Nephron progenitor cell (in vitro differentiated cells): ENCODE results near the gene PEX13.
"Not testable (repeated sequence)": the region's sequence is repeated elsewhere in the genome, so short reads cannot be mapped to it uniquely, and the experiment has no call there.

Source experiments
- DNase-seq: peaks from one replicate; pipeline ENCODE4 v3.0.0; 2021
- H3K27ac Mint-ChIP-seq: 2 replicates; pipeline ENCODE4 v1.8.0; 2021; ENCODE audit warnings: mild to moderate bottlenecking, moderate library complexity, mixed read lengths
- H3K27me3 Mint-ChIP-seq: 2 replicates; pipeline ENCODE4 v1.8.0; 2021; ENCODE audit warnings: mild to moderate bottlenecking, low read depth, mixed read lengths; ENCODE audit not compliant: poor library complexity
- H3K36me3 Mint-ChIP-seq: 2 replicates; pipeline ENCODE4 v1.8.0; 2021; ENCODE audit warnings: low read depth, mixed read lengths
- H3K4me1 Mint-ChIP-seq: 2 replicates; pipeline ENCODE4 v1.8.0; 2021; ENCODE audit warnings: mixed read lengths
- H3K4me3 Mint-ChIP-seq: 2 replicates; pipeline ENCODE4 v1.8.0; 2021; ENCODE audit warnings: mild to moderate bottlenecking, moderate library complexity, mixed read lengths
- H3K9me3 Mint-ChIP-seq: 2 replicates; pipeline ENCODE4 v1.8.0; 2021; ENCODE audit warnings: mild to moderate bottlenecking, moderate library complexity, mixed read lengths
- TF ChIP-seq, protein P1 (sequence below): fragments of 200-600 bp; sonication (generic); IDR thresholded peaks from 2 replicates; pipeline ENCODE4 v1.5.0; 2021; ENCODE audit warnings: antibody characterized with exemption

Gene PEX13

DNA sequence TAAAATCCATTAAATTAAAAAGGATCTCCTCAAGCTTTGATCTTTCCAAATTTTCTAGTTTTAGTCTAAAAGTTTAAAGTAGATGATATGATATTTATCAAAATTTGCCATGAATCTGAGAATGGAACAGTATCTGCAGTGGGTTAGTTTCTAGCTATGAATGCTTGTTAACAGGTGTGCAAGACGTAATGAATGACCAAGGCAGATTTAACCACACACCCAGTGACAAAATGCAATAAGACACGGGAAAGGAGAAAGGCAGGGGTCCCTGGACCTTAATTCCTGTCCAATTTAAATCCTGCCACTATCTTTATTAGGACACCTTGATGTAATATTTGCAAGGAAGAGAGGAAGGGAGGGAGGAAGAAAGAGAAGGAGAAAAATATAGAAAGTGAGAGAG, 30.5 kb upstream of the PEX13 start:
- no peak for DNase-seq
- TF ChIP-seq, protein P1, sequence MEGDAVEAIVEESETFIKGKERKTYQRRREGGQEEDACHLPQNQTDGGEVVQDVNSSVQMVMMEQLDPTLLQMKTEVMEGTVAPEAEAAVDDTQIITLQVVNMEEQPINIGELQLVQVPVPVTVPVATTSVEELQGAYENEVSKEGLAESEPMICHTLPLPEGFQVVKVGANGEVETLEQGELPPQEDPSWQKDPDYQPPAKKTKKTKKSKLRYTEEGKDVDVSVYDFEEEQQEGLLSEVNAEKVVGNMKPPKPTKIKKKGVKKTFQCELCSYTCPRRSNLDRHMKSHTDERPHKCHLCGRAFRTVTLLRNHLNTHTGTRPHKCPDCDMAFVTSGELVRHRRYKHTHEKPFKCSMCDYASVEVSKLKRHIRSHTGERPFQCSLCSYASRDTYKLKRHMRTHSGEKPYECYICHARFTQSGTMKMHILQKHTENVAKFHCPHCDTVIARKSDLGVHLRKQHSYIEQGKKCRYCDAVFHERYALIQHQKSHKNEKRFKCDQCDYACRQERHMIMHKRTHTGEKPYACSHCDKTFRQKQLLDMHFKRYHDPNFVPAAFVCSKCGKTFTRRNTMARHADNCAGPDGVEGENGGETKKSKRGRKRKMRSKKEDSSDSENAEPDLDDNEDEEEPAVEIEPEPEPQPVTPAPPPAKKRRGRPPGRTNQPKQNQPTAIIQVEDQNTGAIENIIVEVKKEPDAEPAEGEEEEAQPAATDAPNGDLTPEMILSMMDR = no peak
- Mint-ChIP-seq H3K36me3 (peaks cover 11% of the 10 kb centered on the region), H3K4me3 (no peak overlapping the region), H3K4me1 (no peaks in the 10 kb centered on the region), H3K9me3 (peaks cover 20% of the 10 kb centered on the region), H3K27me3 (no peaks in the 10 kb centered on the region), H3K27ac (no peak overlapping the region)

GRCh38 chr2:60987656-60988055, 29.9 kb upstream of the PEX13 start:
- H3K4me3 Mint-ChIP-seq, H3K27ac Mint-ChIP-seq, H3K4me1 Mint-ChIP-seq, H3K27me3 Mint-ChIP-seq, DNase-seq: not testable (repeated sequence)
- peaks cover 17% of the 10 kb centered on the region for H3K36me3 Mint-ChIP-seq
- H3K9me3 Mint-ChIP-seq = peaks cover 27% of the 10 kb centered on the region

- TF ChIP-seq, protein P1 = no peak
- Mint-ChIP-seq H3K4me1 (no peaks in the 10 kb centered on the region), H3K27ac (no peak overlapping the region)
These were observed 28.3 kb upstream of the PEX13 start for GRCh38 chr2:60989259-60989658.

GRCh38 chr2:60991644-60992043, 25.9 kb upstream of the PEX13 start:
- peaks cover 24% of the 10 kb centered on the region for H3K36me3 Mint-ChIP-seq
- H3K27me3 Mint-ChIP-seq = no peaks in the 10 kb centered on the region
- H3K4me1 Mint-ChIP-seq = no peaks in the 10 kb centered on the region
- H3K27ac Mint-ChIP-seq = no peak overlapping the region
- H3K4me3 Mint-ChIP-seq = no peak overlapping the region
- TF ChIP-seq, protein P1 = no peak
- no peak for DNase-seq
- H3K9me3 Mint-ChIP-seq = peaks cover 42% of the 10 kb centered on the region

More at GRCh38 chr2:60989259-60989658, 28.3 kb upstream of the PEX13 start:
- DNase-seq = no peak
- Mint-ChIP-seq H3K9me3 (peaks cover 40% of the 10 kb centered on the region), H3K4me3 (no peak overlapping the region), H3K36me3 (peaks cover 24% of the 10 kb centered on the region), H3K27me3 (no peaks in the 10 kb centered on the region)

GRCh38 chr2:60992985-60993392, 24.5 kb upstream of the PEX13 start:
- Mint-ChIP-seq H3K4me3 (no peak overlapping the region), H3K9me3 (peaks cover 42% of the 10 kb centered on the region), H3K36me3 (peaks cover 24% of the 10 kb centered on the region), H3K4me1 (no peaks in the 10 kb centered on the region), H3K27ac (no peak overlapping the region), H3K27me3 (no peaks in the 10 kb centered on the region)
- TF ChIP-seq, protein P1 = no peak
- DNase-seq = no peak

DNA sequence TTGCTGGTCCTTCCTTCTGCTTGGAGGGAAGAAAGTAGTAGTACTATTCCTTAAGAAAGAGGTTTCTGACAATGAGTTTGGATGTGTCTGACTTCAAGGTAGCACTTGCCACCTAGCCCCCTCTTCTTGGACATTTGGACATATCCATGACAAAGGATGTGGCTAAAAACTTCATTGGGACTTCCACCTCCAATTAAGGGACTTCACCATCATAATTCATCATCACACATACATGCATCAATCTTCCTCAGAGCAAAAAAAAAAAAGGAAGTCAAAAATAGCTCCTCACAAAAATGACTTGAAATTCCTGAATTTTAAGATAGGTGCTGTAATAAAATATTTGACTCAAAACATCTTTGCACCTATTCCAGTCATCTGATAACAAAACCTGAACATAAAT, 23.4 kb upstream of the PEX13 start:
- H3K27me3 Mint-ChIP-seq = no peaks in the 10 kb centered on the region
- no peak for DNase-seq
- no peak overlapping the region for H3K4me3 Mint-ChIP-seq
- H3K4me1 Mint-ChIP-seq = no peaks in the 10 kb centered on the region
- TF ChIP-seq, protein P1 = no peak
- H3K9me3 Mint-ChIP-seq = peaks cover 42% of the 10 kb centered on the region
- peaks cover 24% of the 10 kb centered on the region for H3K36me3 Mint-ChIP-seq
- no peak overlapping the region for H3K27ac Mint-ChIP-seq
